Pons (tissue), 1 donor: ENCODE measurements around the gene TMEM232.
A peak's percentile ranks its signal among the peaks of the same experiment; 100 is the strongest.
"Not testable (repeated sequence)": the region's sequence is repeated elsewhere in the genome, so short reads cannot be mapped to it uniquely, and the experiment has no call there.

Experiments used
- DNase-seq: peaks from one replicate; pipeline ENCODE4 v3.0.0-alpha.2; 2016; ENCODE audit warnings: low spot score

TMEM232 gene

GRCh38 chr5:110726249-110727024 lies at the start of gene TMEM232:
TSS of gene TMEM232 (minus strand) at chr5:110726671. CDS start at chr5:110667352, 59,319 bp downstream.
- DNase-seq = peak; percentile 92

GRCh38 chr5:110770286-110770685 lies 43.8 kb upstream of the TMEM232 start:
- DNase-seq = no peak

- DNase-seq = peak; percentile 8
These were observed 42.7 kb upstream of the TMEM232 start for GRCh38 chr5:110769000-110769681.

GRCh38 chr5:110768138-110768860 lies 41.8 kb upstream of the TMEM232 start:
- no peak for DNase-seq

GRCh38 chr5:110760158-110760557 lies 33.7 kb upstream of the TMEM232 start:
- no peak for DNase-seq

- DNase-seq = peak; percentile 45
These were observed 30.8 kb upstream of the TMEM232 start for GRCh38 chr5:110757118-110757729.

- DNase-seq = no peak
These were observed 27.7 kb upstream of the TMEM232 start for GRCh38 chr5:110754181-110754580.

GRCh38 chr5:110753600-110753999 lies 27.1 kb upstream of the TMEM232 start:
- no peak for DNase-seq

- no peak for DNase-seq
These were observed 26.5 kb upstream of the TMEM232 start for GRCh38 chr5:110752953-110753352.

- no peak for DNase-seq
These were observed 25.7 kb upstream of the TMEM232 start for GRCh38 chr5:110751902-110752762.

- DNase-seq = peak; percentile 93
These were observed 12.6 kb upstream of the TMEM232 start, which contains the start of gene SLC25A46 for GRCh38 chr5:110738812-110739651. TSS of gene SLC25A46 (plus strand) at chr5:110739007. CDS start at chr5:110739120, 113 bp downstream.

GRCh38 chr5:110738503-110738811 lies 12.0 kb upstream of the TMEM232 start:
- no peak for DNase-seq

GRCh38 chr5:110736753-110737152 lies 10.3 kb upstream of the TMEM232 start:
- no peak for DNase-seq

- no peak for DNase-seq
These were observed 9.1 kb upstream of the TMEM232 start for GRCh38 chr5:110735556-110735955.

GRCh38 chr5:110734101-110734500 lies 7.6 kb upstream of the TMEM232 start:
- no peak for DNase-seq

- DNase-seq = not testable (repeated sequence)
These were observed 5.0 kb upstream of the TMEM232 start for GRCh38 chr5:110731499-110731898.

GRCh38 chr5:110727025-110727314 lies 499 bp upstream of the TMEM232 start:
- DNase-seq = no peak

- no peak for DNase-seq
These were observed 8.2 kb downstream of the TMEM232 start for GRCh38 chr5:110718311-110718710.

- DNase-seq = peak; percentile 72
These were observed 9.9 kb downstream of the TMEM232 start for GRCh38 chr5:110716247-110717245.
